ENCODE results near the gene TERT.

DNA sequence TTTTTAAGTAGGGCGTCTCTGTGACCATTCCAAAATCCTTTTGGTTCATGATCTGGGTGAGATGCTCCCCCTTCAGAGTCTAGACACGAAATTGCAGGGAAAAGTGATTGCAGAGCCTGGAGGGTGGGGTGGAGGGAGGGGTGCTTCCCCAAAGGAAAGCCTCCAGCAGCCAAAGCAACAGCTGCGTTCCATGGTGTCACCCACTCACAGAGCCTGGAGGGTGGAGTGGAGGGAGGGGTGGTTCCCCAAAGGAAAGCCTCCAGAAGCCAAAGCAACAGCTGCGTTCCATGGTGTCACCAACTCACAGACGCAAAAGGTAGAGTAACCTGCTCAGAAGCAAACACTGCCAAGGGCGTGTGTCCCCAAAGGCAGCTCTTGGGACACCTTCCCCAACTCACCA is 47.1 kb downstream of the TERT start:
- TF ChIP-seq CTCF (IDR thresholded peaks at IDR 0.05; ENCODE audit: poor library complexity, severe bottlenecking) (no peak), POLR2AphosphoS5 (IDR thresholded peaks at IDR 0.05) (no peak), MXI1 (conservative IDR thresholded peaks at IDR 0.05; ENCODE audit: poor library complexity, severe bottlenecking) (no peak), EP300 (conservative IDR thresholded peaks at IDR 0.05; ENCODE audit: poor library complexity, severe bottlenecking) (no peak), EZH2 (IDR thresholded peaks at IDR 0.05; ENCODE audit: borderline replicate concordance, insufficient read depth, low read length, poor library complexity, severe bottlenecking) (no peak)

Data from neural cell (in vitro differentiated cells).